Cortex of kidney (tissue), 1 donor: ENCODE results near the gene PPP1R14B.

Experiments
- DNase-seq: peaks from one replicate; lab custom pipeline; 2025; lab: John Stamatoyannopoulos, UW

PPP1R14B gene

DNA sequence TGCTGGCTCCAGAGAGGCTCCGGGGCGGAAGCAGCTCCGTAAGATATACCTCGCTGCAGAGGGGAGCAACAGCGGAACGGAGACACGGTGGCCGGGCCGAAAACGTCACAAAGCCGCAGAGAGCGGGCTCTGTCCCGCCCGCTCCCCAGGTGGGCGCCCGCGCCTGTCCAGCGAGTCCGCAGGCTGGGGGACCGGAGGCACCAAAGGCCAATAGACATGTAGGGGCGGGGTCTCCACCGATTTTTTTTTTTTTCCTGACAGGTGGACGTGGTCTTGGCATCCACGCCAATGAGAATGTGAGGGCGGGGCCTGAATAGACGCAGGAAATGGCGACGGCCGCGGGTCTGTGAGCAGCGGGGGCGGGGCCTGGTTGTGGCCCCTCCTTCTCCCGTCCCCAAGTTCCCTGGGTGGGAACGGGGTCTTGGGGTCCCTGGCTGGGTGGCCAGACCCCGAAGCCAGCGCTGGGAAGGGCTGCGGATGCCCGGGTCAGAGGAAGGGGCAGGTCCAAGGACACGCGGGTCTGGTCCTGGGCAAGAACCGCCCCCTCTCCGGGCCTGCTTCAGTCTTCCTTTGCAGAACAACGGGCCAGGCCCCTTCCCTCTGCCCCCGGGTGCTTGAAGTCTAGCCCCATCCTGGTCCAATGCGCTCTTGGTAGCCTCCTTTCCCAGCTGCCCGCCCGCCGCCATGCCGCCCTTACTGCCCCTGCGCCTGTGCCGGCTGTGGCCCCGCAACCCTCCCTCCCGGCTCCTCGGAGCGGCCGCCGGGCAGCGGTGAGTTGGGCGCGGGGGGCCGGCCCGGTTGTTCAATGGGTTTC is 16.4 kb downstream of the PPP1R14B start, which contains the start of gene DNAJC4:
DNAJC4 (plus strand) TSS at position 378 of the 814 bp plus-strand sequence; CDS start at position 685, 307 bp downstream.
- no peak for DNase-seq

DNA sequence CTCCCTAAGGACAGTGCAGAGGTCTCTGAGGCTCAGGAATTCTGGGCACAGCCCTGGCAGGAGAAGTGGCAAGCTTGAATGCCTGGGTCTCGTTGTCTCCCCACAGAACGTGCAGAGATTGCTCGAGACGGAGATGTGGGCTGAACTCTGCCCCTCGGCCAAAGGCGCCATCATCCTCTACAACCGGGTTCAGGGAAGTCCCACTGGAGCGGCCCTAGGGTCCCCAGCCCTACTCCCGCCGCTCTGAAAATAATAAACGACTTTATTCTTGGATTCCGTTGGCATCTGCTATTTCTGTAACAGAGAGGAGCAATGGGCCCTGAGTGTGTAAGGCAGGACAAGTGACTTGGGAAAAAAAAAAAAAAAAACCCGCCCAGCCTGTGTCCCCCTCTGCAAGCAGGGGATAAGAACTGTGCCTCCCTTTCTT is 17.0 kb downstream of the PPP1R14B start:
- no peak for DNase-seq

DNA sequence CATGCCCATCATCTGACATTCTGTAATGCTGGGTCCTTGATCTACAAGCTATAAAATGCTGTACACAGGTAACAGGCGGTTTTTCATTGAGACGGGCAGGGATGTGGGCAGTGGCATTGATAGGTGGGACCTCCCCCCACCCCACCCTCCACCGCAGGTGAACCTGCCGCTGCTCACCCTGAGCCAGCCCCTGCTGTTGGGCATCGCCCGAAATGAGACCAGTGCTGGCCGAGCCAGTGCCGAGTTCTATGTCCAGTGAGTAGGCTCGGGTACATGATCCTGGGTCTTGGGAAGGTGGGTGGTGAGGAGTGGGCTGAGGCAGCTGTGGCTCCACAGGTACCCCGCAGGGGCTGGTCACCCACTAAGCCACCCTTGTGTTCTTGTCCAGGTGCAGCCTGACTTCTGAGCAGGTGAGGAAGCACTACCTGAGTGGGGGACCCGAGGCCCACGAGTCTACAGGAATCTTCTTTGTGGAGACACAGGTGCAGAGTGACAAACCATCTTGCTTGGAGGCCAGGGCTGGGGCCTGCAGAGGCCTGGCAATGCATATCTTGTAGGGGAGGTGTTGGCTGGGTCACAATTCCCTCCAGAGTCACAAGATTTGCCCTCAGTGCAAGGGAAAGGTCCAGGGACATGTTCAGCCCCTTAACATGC is 17.5 kb downstream of the PPP1R14B start:
- no peak for DNase-seq

DNA sequence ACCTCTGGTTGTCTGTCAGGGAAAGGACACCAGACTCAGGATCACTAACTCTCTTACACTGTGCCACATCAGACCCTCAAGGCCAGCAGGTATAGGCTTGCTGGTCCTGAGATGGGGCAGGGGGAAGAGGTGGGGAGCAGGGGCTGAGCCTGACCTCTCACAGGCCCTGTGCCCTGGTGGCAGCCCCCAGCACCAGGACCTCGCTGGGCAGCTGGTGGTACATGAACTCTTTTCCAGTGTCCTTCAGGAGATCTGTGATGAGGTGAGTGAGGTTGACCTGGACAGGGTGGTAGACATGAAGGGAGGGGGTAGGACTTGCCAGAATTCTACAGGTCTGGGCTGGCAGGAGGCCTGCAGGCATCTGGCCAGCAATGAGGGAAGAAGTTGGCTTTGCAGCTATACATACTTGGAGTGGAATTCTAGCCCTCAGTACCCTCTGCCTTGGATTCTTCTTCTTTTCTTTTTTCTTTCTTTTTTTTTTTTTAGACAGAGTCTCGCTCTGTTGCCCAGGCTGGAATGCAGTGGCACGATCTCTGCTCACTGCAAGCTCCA is 19.3 kb downstream of the PPP1R14B start:
- no peak for DNase-seq

DNA sequence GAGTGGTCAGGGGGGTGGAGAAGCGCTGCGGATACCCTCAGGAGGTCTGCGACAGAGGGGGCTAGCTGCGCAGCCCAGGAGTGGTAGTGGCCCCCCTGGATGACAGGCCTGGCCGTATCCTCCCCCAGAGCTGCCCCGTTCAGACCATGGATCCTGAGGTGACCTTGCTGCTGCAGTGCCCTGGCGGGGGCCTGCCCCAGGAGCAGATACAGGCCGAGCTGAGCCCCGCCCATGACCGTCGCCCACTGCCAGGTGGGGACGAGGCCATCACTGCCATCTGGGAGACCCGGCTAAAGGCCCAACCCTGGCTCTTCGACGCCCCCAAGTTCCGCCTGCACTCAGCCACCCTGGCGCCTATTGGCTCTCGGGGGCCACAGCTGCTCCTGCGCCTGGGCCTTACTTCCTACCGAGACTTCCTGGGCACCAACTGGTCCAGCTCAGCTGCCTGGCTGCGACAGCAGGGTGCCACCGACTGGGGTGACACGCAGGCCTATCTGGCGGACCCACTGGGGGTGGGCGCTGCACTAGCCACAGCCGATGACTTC is 20.2 kb downstream of the PPP1R14B start:
- DNase-seq = no peak

DNA sequence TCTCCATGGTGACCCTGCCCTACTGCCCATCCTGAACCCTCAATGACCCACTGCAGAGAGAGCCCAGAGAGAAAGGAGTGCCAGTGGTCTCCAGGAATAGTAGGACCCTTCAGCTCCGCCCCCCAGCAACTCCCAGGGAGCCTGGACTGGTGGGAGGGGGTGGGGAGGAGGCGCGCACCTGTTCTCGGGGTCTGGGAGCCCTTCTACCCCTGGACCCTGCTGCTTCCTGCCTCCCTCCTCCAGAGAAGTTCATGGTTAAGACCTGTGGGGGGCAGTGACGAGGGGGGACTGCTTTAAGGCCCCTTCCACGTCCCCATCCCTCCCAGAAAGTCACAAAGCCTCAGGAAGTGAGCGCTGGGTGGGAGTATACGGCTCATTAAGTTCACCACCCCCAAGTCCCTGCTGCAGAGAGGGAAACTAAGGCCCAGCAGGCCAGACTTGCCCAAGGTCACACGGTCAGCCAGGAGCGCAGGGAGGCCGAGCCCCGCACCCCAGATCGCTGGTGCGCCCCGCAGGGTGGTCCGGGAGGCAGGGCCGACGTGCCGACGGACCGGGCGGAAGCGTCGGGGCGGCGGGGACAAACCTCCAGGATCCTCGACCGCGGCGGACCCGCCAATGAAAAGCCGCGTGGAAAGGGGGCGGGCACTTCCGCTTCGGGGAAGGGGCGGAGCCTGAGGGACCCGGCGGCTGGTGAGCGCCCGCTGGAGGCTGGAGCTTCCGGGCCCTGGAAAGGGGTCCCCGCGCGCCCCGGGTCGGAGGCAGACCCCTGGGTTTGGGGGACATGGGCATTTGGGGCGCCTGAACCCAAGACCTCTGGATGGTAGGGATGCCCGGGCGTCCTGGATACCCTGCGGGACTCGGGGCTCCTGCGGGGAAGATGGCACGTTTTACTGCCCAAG is 20.9 kb downstream of the PPP1R14B start, which contains the start of the genes NUDT22 and TRPT1:
NUDT22 (plus strand) TSS at position 667 of the 899 bp plus-strand sequence. CDS start 379 bp downstream, outside the sequence.
TRPT1 (minus strand) TSS at position 579 of the 899 bp plus-strand sequence; CDS start at position 253, 326 bp downstream.
- DNase-seq = no peak

DNA sequence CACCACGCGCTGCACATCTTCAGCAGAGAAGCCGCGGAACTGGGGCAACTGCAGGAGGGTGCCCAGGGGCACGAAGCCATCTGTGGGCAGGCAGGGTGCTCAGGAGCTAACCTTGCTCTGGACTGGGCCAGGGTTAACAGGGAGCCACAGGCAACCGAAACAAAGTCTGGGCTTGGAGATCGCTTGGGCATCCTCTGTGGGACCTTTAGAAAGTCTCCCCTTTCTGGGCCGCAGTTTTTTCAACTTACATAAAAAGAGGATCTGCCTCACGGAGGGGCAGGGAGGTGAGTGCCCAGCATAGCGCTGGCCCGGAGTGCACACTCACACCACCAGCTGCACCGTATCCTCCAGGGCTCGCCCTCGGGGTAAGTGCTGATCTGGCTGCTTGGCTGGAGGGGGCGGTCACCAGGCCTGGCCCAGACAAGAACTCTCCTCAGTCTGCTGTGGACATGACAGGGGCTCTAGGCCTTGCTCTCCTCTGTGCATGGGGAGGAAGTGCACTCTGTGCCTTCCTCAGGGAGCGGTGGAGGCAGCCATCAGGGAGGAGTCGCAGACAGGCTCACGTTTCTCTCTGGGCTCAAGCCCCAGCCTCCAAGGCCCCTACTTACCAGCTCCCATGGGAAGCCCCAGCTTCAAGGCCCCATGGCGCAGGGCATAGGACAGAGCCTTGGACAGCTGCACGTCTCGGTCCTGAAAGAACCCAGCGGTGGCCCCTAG is 21.7 kb downstream of the PPP1R14B start:
- no peak for DNase-seq

DNA sequence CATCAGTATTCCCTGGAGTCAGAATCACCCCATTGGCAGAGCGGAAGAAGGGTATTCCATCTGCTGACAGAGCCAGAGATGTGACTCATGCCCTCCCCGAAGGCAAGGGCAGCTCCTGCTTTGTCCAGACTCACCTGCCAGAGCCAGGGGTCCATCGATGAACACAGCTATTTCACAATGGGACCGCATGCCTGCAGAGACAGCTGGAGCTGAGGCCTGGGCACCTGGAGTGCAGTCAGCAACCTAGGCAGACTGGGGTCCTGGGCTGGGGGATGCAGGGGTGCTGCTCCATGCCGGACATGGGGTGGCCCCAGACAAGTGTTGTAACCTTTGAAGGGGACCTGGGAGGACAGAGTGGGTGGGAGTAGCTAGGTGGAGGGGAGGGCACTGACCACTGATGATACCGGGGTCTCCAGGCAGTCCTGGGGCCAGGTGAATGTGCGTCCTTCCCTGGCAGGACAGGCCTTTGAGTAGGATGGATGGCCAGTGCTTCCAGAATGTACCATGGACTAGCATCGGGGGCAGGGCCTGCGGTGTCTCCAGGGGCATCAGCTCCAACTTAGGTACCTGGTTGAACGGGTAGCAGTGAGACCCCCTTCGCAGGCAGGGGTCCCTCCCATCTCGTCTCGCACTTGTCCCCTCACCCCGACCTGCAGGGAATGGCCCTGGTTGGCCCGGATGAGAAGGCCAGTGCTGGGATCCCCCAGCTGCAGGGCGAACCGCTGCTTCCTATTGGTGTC is 22.4 kb downstream of the PPP1R14B start:
- no peak for DNase-seq

DNA sequence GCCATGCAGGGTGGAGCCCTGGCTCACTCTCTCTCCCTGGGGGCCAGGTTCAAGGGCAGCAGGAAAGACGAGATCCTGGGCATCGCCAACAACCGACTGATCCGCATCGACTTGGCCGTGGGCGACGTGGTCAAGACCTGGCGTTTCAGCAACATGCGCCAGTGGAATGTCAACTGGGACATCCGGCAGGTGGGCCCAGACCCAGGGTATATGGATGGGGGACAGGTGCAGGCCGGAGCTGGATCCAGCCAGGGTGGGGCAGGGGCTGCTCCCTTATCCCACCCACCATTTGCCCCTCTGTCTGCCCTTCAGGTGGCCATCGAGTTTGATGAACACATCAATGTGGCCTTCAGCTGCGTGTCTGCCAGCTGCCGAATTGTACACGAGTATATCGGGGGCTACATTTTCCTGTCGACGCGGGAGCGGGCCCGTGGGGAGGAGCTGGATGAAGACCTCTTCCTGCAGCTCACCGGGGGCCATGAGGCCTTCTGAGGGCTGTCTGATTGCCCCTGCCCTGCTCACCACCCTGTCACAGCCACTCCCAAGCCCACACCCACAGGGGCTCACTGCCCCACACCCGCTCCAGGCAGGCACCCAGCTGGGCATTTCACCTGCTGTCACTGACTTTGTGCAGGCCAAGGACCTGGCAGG is 23.6 kb downstream of the PPP1R14B start:
- DNase-seq = no peak

DNA sequence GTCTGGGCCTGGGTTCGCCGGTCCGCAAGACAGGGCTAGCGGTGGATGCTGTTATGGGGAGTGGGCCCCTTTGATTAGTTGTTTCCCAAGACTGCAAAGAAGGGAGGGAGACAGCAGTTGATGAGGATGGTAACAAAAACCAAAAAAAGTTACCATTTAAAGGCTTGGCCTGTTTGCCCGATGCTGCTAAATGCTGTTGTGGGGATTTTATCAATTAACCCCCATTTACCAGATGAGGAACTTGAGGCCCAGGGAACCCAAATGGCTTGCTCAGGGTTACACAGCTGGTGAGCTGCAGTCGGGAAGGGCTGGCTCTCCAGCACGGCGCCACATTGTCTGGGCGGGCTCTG is 24.1 kb downstream of the PPP1R14B start:
- no peak for DNase-seq

DNA sequence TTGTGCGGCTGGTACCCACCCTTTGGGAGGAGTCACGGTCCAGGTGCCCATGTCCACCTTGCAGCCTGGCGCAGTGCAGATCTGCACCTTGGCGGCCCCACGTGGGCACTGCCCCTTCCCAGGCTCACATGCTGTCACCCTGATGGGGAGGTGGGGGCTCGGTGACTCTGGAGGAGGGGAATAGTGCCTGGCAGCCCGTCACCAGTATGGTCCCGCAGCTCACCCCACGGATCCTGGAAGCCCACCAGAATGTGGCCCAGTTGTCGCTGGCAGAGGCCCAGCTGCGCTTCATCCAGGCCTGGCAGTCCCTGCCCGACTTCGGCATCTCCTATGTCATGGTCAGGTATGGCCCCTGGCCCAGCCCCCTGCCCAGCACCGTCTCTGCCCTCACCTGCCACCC is 25.9 kb downstream of the PPP1R14B start:
- no peak for DNase-seq

DNA sequence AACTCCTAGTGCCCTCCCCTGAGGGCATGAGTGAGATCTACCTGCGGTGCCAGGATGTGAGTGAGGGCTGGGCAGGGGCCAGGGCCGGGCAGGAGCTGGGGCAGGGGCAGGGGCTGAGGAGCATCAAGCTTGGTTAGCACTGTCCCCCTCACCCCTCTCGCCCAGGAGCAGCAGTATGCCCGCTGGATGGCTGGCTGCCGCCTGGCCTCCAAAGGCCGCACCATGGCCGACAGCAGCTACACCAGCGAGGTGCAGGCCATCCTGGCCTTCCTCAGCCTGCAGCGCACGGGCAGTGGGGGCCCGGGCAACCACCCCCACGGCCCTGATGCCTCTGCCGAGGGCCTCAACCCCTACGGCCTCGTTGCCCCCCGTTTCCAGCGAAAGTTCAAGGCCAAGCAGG is 26.5 kb downstream of the PPP1R14B start:
- no peak for DNase-seq

DNA sequence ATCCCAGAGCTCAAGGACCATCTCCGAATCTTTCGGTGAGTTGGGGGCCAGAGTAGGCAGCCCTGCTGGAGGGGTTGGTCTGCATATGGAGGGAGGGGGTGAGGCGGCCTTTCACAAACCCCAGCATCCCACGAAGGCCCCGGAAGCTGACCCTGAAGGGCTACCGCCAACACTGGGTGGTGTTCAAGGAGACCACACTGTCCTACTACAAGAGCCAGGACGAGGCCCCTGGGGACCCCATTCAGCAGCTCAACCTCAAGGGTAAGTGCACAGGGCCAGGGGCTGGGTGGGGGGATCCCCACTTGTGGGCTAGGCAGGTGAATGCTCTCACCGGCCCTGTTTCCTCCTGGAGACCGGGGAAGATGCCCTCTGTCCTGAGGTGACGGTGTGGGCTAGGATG is 27.0 kb downstream of the PPP1R14B start:
- no peak for DNase-seq

DNA sequence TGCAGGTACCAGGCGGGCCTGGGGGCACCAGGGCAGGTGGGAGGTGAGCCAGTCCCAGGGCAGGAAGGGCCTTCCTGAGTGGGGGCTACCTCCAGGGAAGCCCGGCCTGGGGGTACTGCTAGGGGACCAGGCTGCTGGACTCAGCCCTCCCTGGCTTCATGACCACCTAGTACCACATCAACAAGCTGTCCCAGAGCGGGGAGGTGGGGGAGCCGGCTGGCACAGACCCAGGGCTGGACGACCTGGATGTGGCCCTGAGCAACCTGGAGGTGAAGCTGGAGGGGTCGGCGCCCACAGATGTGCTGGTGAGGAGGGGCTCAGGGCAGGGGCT is 27.4 kb downstream of the PPP1R14B start:
- no peak for DNase-seq

DNA sequence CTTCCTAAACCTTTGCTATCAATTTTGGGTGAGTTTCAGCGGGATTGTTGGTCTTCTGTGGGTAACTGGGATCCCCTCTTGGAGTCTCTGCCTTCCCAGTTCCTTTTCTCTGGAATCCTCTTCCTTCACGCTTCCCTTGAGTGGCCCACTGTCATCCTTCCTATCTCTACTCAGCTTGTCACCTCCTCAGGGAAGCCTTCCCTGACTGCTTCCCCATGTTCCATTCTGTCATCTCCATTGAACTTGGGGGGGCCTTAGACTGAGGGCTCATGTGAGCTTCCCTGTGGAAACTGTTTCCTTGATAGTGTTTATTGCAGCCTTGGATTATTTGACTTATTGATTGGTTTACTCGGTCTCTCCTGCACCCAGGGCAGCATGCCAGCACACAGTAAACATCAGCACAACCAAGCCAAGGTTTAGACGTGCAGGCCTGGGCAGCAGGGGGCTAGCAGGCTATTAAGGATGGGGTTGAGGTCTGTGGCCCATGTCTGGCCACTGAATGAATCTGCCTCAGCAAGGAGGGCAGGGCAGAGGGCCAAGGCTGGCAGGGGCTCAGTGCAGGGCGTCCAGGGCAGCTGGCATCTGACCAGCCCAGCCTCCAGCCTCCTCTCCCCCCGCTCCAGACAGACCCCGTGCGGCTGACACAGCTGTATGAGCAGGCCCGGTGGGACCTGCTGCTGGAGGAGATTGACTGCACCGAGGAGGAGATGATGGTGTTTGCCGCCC is 28.0 kb downstream of the PPP1R14B start:
- DNase-seq = no peak

DNA sequence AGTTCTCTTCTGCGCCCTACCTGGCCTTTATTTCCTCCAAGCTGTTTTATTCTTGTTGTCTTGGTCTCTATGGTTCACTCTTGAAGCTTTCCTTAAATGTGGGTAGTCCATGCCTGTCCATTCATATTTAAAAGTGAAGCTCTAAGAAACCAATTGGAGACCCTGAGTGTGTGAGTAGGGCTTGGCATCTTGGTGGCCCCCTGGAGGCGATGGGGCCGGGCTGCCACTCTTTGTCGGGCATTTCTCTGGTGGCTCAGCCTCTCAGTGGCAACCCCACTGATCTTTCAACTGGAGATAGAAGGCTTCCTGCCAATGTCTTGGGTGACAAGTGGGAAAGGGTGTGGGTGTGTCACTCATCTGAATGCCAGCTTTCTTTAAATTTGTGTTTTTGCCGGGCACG is 29.9 kb downstream of the PPP1R14B start:
- DNase-seq = no peak

DNA sequence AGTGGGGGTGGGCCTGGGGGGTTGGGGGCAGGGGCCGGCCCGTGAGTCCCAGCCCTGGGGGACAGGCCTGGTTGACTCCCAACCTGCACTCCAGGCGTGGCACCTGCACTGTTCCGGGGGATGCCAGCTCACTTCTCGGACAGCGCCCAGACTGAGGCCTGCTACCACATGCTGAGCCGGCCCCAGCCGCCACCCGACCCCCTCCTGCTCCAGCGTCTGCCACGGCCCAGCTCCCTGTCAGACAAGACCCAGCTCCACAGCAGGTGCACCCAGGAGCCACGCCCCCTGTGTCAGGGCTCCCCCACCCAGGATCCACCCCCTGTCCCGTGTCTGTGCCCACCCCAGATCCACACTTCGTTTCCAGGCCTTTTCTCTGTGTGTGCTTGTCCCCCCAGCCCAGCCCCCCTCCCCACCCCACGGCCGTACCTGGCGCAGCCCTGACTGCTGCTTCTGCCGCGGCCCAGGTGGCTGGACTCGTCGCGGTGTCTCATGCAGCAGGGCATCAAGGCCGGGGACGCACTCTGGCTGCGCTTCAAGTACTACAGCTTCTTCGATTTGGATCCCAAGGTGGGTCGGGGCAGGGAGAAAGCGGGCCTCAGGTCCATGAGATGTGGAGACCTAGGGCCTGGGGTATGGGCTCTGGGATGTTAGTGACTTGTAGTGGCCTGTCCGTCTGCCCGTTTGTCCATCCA is 35.4 kb downstream of the PPP1R14B start:
- no peak for DNase-seq

DNA sequence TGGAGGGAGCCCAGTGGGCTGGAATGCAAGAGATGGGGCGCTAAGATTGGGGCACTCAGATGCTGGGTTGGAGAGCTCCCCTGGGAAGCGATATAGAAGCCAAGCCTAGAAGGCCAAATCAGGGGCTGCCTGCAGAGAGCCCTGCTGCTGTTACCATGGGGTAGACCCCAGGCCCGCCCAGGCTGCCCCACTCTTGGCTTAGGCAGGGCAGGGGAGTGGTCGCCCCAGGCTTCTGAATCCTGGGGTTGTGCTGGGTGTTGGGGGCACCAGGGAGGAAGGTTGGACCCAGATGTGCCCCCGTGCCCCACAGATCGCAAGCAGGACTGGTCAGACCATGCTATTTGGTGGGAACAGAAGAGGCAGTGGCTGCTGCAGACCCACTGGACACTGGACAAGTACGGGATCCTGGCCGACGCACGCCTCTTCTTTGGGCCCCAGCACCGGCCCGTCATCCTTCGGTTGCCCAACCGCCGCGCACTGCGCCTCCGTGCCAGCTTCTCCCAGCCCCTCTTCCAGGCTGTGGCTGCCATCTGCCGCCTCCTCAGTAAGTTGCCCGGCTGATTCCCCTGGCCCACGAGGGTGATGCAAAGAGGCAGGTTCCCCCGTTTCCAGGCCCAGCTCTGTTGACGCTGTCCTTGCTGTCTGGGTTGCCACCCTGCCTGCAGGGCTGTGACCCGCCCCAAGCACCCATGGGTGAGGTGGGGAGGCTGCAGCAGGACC is 36.3 kb downstream of the PPP1R14B start:
- no peak for DNase-seq
